Esophagus (tissue), 2 donors: Measurements from ENCODE around the gene SIK2. TPM values are rescaled to one million over a fixed set of nuclear protein-coding genes. Genes with fewer than 3 reads are reported as not detected.

Experiments used
- H3K27ac ChIP-seq, 2 donors: one replicate each; pipeline ENCODE4 v1.5.1; 2013; ENCODE audit warnings: low read depth in 2 of 2, mild to moderate bottlenecking in 2 of 2, inconsistent platforms in 1 of 2, low read length in 1 of 2, moderate library complexity in 1 of 2
- H3K27me3 ChIP-seq, 2 donors: one replicate each; pipeline ENCODE4 v1.6.1; 2013; ENCODE audit warnings: low read length in 2 of 2, control low read depth in 1 of 2, mild to moderate bottlenecking in 1 of 2; ENCODE audit not compliant: insufficient read depth in 2 of 2, control insufficient read depth in 1 of 2
- H3K36me3 ChIP-seq, 2 donors: one replicate each; pipeline ENCODE4 v1.6.1; 2013; ENCODE audit warnings: low read length in 1 of 2; ENCODE audit not compliant: control insufficient read depth in 2 of 2, insufficient read depth in 2 of 2
- H3K4me1 ChIP-seq, 2 donors: one replicate each; pipeline ENCODE4 v1.6.1; 2013; ENCODE audit warnings: low read length in 1 of 2; ENCODE audit not compliant: control insufficient read depth in 2 of 2, insufficient read depth in 2 of 2
- H3K4me3 ChIP-seq, 2 donors: one replicate each; pipeline ENCODE4 v1.5.1; 2013; ENCODE audit warnings: low read length in 2 of 2, mild to moderate bottlenecking in 2 of 2, low read depth in 1 of 2, moderate library complexity in 1 of 2
- H3K9me3 ChIP-seq, 2 donors: one replicate each; pipeline ENCODE4 v1.6.1; 2013; ENCODE audit warnings: mild to moderate bottlenecking in 2 of 2, low read depth in 1 of 2, low read length in 1 of 2, moderate library complexity in 1 of 2; ENCODE audit not compliant: control insufficient read depth in 2 of 2, insufficient read depth in 1 of 2
- WGBS, 2 donors: extraction: QIAGEN DNeasy Blood & Tissue Kit; methylation state at CpG; one replicate each; pipeline ENCODE4 v1.1.7; 2013; 5-methylcytosine and 5-hydroxymethylcytosine counted together
- polyA plus RNA-seq, 2 donors: library from polyadenylated mRNA; stranded (reverse); fragments of 200-250 nt; gene quantifications; one replicate each; pipeline ENCODE4 v1.2.3, GENCODE V29; 2013
- donor health status: healthy with polysubstance abuse.
- donor health status: Bipolar disorder and iron deficiency.

Gene SIK2
- polyA plus RNA-seq, 2 donors, result 2.7 to 2.8 TPM

DNA sequence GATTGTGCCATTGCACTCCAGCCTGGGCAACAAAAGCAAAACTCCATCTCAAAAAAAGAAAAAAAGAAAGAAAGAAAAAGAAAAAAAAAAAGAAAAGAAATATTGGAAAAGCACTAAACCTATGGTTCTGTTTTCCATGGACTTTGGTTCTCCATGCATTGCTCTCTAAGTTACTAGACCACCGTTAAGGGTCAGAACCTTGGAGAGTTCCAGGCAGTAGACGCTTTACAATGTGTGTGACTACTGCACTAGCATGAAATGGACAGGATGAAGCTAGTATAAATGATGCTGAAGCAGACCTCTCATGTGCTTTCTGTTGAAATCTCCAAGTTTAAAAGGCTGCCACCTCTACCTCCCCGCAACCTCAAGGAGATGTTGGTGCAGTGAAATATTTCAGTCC lies 63.5 kb downstream of the SIK2 start:
- Histone ChIP-seq H3K4me3 (no peak overlapping the region), H3K9me3 (no peaks in the 10 kb centered on the region), H3K4me1 (no peaks in the 10 kb centered on the region), H3K36me3 (no peaks in the 10 kb centered on the region), H3K27me3 (no peaks in the 10 kb centered on the region), H3K27ac (no peak overlapping the region)
- WGBS, 2 donors, result 58 to 64% methylated on average over 3 of the region's 3 CpGs

DNA sequence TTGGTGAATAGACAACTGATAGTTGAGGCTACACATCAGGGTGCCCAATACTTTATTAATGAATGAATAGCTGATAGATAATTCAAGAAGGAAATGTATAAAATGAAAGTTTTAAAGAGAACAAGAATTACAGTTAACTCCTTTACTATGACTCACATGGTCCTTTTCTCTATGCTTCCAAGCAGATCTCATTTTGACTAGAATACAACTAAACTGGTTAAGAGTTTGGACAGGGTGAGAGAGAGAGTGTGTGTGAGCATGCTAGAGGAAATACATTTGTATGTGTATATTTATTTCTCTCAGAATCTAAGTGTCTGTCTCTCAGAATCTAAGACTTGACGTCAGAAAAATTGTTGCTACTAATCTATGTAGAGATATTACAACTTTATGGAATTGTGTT lies 66.7 kb downstream of the SIK2 start:
- peaks cover 3 to 12% of the 10 kb centered on the region in 2 donors for H3K36me3 ChIP-seq
- no peaks in the 10 kb centered on the region for H3K4me1 ChIP-seq
- no peaks in the 10 kb centered on the region for H3K9me3 ChIP-seq
- WGBS, 2 donors, result 92 to 98% methylated on average over 1 of the region's 1 CpG
- H3K4me3 ChIP-seq, result no peak overlapping the region
- H3K27me3 ChIP-seq, result no peaks in the 10 kb centered on the region
- H3K27ac ChIP-seq, result no peak overlapping the region

DNA sequence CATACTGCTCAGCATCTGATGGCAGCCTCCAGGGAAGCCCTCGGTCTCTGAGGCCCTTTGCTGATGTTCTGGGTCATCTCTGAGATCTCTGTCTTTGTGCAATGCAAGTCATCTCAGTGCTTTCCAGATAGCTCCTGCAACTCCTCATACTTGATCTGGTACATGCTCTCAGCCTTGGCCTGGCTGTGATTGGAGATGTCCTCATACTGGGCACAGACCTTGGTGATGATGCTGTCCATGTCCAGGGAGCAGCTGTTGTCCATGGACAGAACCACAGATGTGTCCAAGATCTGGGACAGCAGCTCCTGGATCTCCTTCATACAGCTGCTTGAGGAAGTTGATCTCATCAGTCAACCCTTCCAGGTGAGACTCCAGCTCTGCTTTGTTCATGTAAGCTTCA lies 69.1 kb downstream of the SIK2 start:
- Histone ChIP-seq H3K9me3 (no peaks in the 10 kb centered on the region), H3K4me1 (no peaks in the 10 kb centered on the region), H3K27me3 (no peaks in the 10 kb centered on the region), H3K36me3 (peaks cover 3 to 12% of the 10 kb centered on the region in 2 donors), H3K27ac (no peak overlapping the region), H3K4me3 (no peak overlapping the region)
- 95 to 100% methylated on average over 1 of the region's 1 CpG for WGBS, 2 donors

DNA sequence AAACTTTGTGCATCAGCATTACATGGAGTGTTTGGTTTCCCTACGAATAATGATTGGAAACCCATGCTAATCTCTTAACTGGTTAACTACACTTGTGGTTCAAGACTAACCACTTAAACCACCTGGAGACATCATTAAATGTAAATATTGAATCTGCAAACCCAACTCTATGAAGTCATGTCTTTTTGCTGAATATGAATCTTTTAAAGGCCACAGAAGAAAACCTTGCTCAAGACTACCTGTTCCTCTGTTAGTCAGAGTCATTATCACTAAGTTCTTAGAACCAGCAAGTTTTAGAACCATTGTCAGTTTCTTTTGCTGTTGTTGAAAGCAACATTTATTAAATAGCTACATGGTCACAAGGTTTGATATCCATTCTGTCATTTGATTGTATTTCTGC lies 70.7 kb downstream of the SIK2 start:
- H3K4me3 ChIP-seq, result no peak overlapping the region
- H3K27ac ChIP-seq, result no peak overlapping the region
- no peaks in the 10 kb centered on the region for H3K27me3 ChIP-seq
- H3K4me1 ChIP-seq, result no peaks in the 10 kb centered on the region
- WGBS, 2 donors, result 76 to 88% methylated on average over 1 of the region's 1 CpG
- peaks cover 3 to 12% of the 10 kb centered on the region in 2 donors for H3K36me3 ChIP-seq
- no peaks in the 10 kb centered on the region for H3K9me3 ChIP-seq

DNA sequence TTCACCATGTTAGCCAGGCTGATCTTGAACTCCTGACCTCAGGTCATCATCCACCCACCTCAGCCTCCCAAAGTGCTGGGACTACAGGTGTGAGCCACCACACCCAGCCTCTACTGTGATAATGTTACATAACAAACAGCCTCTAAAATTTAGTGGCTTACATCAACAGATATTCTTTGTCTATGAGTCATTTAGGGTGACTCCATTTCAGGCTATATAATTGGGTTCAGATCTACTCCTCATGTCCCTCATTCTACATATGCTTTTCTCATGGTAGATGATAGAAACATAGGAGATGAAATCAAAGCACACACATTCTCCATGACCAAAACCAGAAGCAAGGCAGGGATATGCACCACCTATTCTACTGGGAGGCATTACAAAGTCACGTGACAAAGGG lies 72.7 kb downstream of the SIK2 start:
- Histone ChIP-seq H3K4me1 (no peaks in the 10 kb centered on the region), H3K27me3 (no peaks in the 10 kb centered on the region), H3K9me3 (no peaks in the 10 kb centered on the region), H3K4me3 (no peak overlapping the region), H3K36me3 (peaks cover 3 to 12% of the 10 kb centered on the region in 2 donors), H3K27ac (no peak overlapping the region)
- 96 to 100% methylated on average over 1 of the region's 1 CpG for WGBS, 2 donors

DNA sequence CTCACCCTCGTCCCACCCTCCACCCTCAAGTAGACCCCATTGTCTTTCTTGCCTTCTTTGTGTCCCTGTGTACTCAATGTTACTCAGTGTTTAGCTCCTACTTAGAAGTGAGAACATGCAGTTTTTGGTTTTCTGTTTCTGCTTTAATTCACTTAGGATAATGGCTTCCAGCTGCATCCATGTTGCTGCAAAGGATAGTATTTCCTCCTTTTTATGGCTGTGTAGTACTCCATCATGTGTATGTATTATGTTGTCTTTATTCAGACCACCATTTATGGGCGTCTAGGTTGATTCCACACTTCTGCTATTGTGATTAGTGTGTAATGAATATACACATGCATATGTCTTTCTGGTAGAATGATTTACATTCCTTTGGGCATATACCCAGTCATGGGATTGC lies 73.6 kb downstream of the SIK2 start:
- H3K36me3 ChIP-seq, result peaks cover 3 to 12% of the 10 kb centered on the region in 2 donors
- no peak overlapping the region for H3K4me3 ChIP-seq
- H3K4me1 ChIP-seq, result no peaks in the 10 kb centered on the region
- H3K27ac ChIP-seq, result no peak overlapping the region
- WGBS, 2 donors, result 95 to 96% methylated on average over 2 of the region's 2 CpGs
- no peaks in the 10 kb centered on the region for H3K27me3 ChIP-seq
- H3K9me3 ChIP-seq, result no peaks in the 10 kb centered on the region

DNA sequence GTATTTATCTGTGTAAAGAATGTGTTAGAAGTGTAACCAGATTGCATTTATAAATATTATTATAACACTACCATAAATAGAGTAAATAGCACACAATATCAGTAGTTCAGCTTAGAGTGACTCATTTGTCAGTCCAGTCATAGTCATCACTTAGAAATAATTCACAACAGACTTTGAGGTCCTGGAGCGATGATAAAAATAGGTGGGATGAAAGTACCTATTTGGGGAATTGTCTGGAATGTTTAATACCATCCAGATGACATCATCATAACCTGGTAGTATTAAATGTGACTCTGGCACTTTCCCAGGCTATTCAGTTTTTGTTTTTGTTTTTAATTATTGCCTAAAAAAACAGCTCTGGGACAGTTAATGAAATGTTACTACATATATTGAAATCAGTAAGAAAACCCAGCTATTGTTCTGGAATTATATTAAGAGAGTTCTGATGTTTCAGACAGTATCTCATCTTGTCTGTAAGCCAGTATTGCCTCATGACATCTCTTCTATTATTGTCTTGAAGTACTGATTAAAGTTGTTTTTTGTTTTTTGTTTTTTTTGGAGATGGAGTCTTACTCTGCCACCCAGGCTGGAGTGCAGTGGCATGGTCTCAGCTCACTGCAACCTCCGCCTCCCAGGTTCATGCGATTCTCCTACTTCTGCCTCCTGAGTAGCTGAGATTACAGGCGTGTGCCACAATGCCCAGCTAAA lies 74.8 kb downstream of the SIK2 start:
- no peak overlapping the region for H3K4me3 ChIP-seq
- H3K9me3 ChIP-seq, result no peaks in the 10 kb centered on the region
- no peak overlapping the region for H3K27ac ChIP-seq
- no peaks in the 10 kb centered on the region for H3K27me3 ChIP-seq
- WGBS, 2 donors, result 91 to 92% methylated on average over 4 of the region's 4 CpGs
- no peaks in the 10 kb centered on the region for H3K4me1 ChIP-seq
- peaks cover 0 to 2% of the 10 kb centered on the region in 2 donors for H3K36me3 ChIP-seq

DNA sequence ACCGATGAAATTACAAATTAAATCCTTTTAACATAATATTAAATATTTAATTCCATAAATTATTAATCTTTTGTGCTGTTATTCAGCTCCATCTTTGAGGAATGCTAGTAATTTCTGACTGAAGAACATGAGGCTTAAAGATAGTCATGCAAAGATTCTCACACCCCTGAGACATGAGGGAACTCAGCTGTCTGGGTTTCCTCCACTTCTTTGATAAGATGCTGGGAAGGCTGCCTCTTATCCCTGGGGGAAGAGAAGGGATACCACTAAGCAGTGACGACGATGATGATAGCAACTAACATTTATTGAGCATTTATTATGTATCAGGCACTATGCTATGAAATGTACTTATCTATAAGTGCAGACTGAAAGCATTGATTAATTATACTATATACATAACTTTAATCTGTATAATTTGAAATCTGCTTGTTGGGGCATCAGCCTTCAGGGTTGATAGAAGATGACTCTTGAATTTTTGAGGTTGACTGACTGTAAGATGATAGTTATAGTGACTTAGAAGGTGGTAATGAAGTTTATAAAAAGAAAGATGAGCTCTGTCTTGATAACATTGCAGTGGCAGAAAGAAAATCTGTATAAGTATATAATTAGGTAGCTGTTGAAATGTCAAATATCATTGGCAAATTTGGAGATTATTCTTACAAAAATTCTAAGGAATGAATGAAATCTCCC lies 78.4 kb downstream of the SIK2 start:
- 92 to 94% methylated on average over 3 of the region's 3 CpGs for WGBS, 2 donors

DNA sequence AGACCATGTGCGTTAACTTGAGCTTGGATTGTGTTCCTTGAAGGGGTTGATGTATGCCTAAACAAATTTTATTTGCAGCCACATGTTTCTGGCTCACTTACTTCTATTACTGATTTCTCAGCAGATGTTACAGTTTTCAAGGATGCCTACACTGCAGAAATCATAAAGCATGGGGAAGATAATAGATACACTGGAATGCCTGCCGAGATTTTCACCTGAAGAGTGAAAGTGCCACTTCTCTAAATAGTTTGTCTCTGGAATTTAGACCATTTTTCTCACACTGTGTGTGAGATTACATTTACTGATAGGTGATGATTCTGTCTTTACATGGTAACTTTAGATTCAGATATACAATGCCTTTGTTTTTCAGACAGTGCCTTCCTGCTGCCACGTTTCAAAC lies 81.6 kb downstream of the SIK2 start:
- Histone ChIP-seq H3K36me3 (no peaks in the 10 kb centered on the region), H3K4me3 (no peak overlapping the region), H3K9me3 (no peaks in the 10 kb centered on the region), H3K27ac (no peak overlapping the region), H3K27me3 (no peaks in the 10 kb centered on the region), H3K4me1 (no peaks in the 10 kb centered on the region)
- WGBS, 2 donors, result 91 to 94% methylated on average over 3 of the region's 3 CpGs

More for the DNA sequence above, 78.4 kb downstream of the SIK2 start:
- Histone ChIP-seq H3K27ac (no peak overlapping the region), H3K27me3 (no peaks in the 10 kb centered on the region), H3K4me1 (no peaks in the 10 kb centered on the region), H3K4me3 (no peak overlapping the region), H3K36me3 (no peaks in the 10 kb centered on the region), H3K9me3 (no peaks in the 10 kb centered on the region)

DNA sequence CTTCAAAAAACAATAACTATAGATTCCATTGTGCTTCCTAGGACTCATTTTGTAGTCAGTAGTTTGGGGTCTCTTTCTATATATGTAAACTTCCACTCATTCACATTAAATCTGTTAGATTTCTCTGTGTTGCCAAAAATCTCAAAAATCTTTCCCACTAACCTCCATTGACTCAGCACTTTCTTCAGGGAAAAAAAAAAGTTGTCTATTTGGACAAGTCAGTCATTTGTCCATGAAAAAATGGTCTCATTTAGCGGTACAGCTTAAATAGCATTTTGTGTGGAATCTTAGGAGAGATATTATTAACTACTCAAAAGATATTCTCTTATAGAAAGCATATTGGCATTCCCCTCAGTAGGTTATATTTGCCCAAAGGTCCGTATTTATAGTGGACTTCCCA lies 82.0 kb downstream of the SIK2 start:
- Histone ChIP-seq H3K9me3 (no peaks in the 10 kb centered on the region), H3K27me3 (no peaks in the 10 kb centered on the region), H3K4me3 (no peak overlapping the region), H3K36me3 (no peaks in the 10 kb centered on the region), H3K4me1 (no peaks in the 10 kb centered on the region), H3K27ac (no peak overlapping the region)
- 94 to 95% methylated on average over 2 of the region's 2 CpGs for WGBS, 2 donors
